ENCODE results near the gene TDRD9.

- TF ChIP-seq ZBTB7A (IDR thresholded peaks at IDR 0.05; ENCODE audit: low read depth) = no peak
- no peak for TF ChIP-seq CEBPB (IDR thresholded peaks at IDR 0.05)
- no peak for TF ChIP-seq RAD21 (IDR thresholded peaks at IDR 0.05; ENCODE audit: low read depth)
Observed at GRCh38 chr14:104086661-104087461, 158.6 kb downstream of the TDRD9 start.
